A673 (cell line): Measurements from ENCODE around the gene SFXN5. TPM values are rescaled to one million over a fixed set of nuclear protein-coding genes. Genes with fewer than 3 reads are reported as not detected.
"Not testable (repeated sequence)": the region's sequence is repeated elsewhere in the genome, so short reads cannot be mapped to it uniquely, and the experiment has no call there.

Experiments
- BruUV-seq: library from RNA; stranded (reverse); fragments of 400-500 nt; replicated peaks from 2 replicates; lab custom pipeline; 2021; lab: Mats Ljungman, UMichigan
- CTCF ChIA-PET: fragments of 300-600 bp; sonication (Branson Sonifier 250); formaldehyde crosslinking; loops from one replicate; lab custom pipeline; 2022; ENCODE audit warnings: antibody characterized with exemption; lab: Charles Lee
- POLR2A ChIA-PET: fragments of 300-600 bp; sonication (Branson Sonifier 250); formaldehyde crosslinking; loops from one replicate; lab custom pipeline; 2022; ENCODE audit warnings: antibody characterized with exemption; ENCODE audit not compliant: low non-redundant PET; lab: Charles Lee
- DNase-seq: peaks from one replicate; pipeline ENCODE4 v3.0.0-alpha.2; 2015; ENCODE audit warnings: low spot score
- H3K27ac ChIP-seq: fragments of 200-600 bp; sonication (generic); 2 replicates; pipeline ENCODE4 v1.5.1; 2016; ENCODE audit warnings: mixed run types, low read depth, mild to moderate bottlenecking, mixed read lengths, antibody characterized with exemption, low read length; ENCODE audit not compliant: poor library complexity, severe bottlenecking
- H3K27me3 ChIP-seq: fragments of 200-600 bp; sonication (generic); replicated peaks from 2 replicates; pipeline ENCODE4 v1.6.1; 2017; ENCODE audit warnings: mixed run types, low read depth, mild to moderate bottlenecking, mixed read lengths, antibody characterized with exemption, low read length; ENCODE audit not compliant: insufficient read depth, poor library complexity
- H3K36me3 ChIP-seq: fragments of 200-600 bp; sonication (generic); 2 replicates; pipeline ENCODE4 v1.6.1; 2016; ENCODE audit warnings: mixed run types, mild to moderate bottlenecking, mixed read lengths, antibody characterized with exemption, low read length; ENCODE audit not compliant: insufficient read depth, poor library complexity, severe bottlenecking
- H3K4me1 ChIP-seq: fragments of 200-600 bp; sonication (generic); 2 replicates; pipeline ENCODE4 v1.6.1; 2017; ENCODE audit warnings: mixed run types, mild to moderate bottlenecking, mixed read lengths, antibody characterized with exemption, low read length; ENCODE audit not compliant: insufficient read depth, poor library complexity, severe bottlenecking
- H3K4me3 ChIP-seq: fragments of 200-600 bp; sonication (generic); 2 replicates; pipeline ENCODE4 v1.5.1; 2016; ENCODE audit warnings: low read depth, mixed run types, mild to moderate bottlenecking, mixed read lengths, low read length; ENCODE audit not compliant: poor library complexity, severe bottlenecking
- H3K9me3 ChIP-seq: fragments of 200-600 bp; sonication (generic); 2 replicates; pipeline ENCODE4 v1.6.1; 2016; ENCODE audit warnings: mixed run types, low read depth, mild to moderate bottlenecking, mixed read lengths, antibody characterized with exemption, low read length; ENCODE audit not compliant: poor library complexity, severe bottlenecking
- EZH2 ChIP-seq: fragments of 200-600 bp; sonication (generic); IDR thresholded peaks from 2 replicates; pipeline ENCODE4 v1.6.1; 2017; ENCODE audit warnings: borderline replicate concordance, low read depth, mild to moderate bottlenecking, mixed read lengths, antibody characterized with exemption, low read length; ENCODE audit not compliant: poor library complexity, severe bottlenecking
- intact Hi-C: fragments of 100-400 bp; cut with micrococcal nuclease; formaldehyde crosslinking; loops from one replicate; pipeline ENCODE4 v1.10.0; 2022; ENCODE audit not compliant: unreplicated experiment
- total RNA-seq: library from RNA; stranded (reverse); gene quantifications from 2 replicates; pipeline ENCODE4 v1.2.3, GENCODE V29; 2021
- TF ChIP-seq, protein P1 (sequence below): fragments of 300-800, 200-600 bp; sonication (generic); conservative IDR thresholded peaks from 2 replicates; pipeline ENCODE4 v1.5.1; 2017; ENCODE audit warnings: low read depth, mild to moderate bottlenecking, antibody characterized with exemption, low read length, moderate library complexity, mixed read lengths

The SFXN5 gene
- total RNA-seq, 1 experiment from 2014 or later: 23.1 TPM

- Histone ChIP-seq H3K4me1 (peaks cover 5% of the 10 kb centered on the region), H3K4me3 (no peak overlapping the region), H3K9me3 (no peaks in the 10 kb centered on the region), H3K27ac (no peak overlapping the region), H3K36me3 (no peaks in the 10 kb centered on the region), H3K27me3 (peaks cover 99% of the 10 kb centered on the region)
- DNase-seq: no peak
- CTCF ChIA-PET: interaction anchor here (0.6 kb wide), 1 partner anchor 266 kb away, joined by 3 read pairs; no protein-coding TSS in a partner anchor
- POLR2A ChIA-PET: no interaction called here
- no TSS peak for BruUV-seq
- TF ChIP-seq, protein P1, sequence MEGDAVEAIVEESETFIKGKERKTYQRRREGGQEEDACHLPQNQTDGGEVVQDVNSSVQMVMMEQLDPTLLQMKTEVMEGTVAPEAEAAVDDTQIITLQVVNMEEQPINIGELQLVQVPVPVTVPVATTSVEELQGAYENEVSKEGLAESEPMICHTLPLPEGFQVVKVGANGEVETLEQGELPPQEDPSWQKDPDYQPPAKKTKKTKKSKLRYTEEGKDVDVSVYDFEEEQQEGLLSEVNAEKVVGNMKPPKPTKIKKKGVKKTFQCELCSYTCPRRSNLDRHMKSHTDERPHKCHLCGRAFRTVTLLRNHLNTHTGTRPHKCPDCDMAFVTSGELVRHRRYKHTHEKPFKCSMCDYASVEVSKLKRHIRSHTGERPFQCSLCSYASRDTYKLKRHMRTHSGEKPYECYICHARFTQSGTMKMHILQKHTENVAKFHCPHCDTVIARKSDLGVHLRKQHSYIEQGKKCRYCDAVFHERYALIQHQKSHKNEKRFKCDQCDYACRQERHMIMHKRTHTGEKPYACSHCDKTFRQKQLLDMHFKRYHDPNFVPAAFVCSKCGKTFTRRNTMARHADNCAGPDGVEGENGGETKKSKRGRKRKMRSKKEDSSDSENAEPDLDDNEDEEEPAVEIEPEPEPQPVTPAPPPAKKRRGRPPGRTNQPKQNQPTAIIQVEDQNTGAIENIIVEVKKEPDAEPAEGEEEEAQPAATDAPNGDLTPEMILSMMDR: no peak
- no peak for TF ChIP-seq EZH2
- intact Hi-C loops: no loop called here
Observed at GRCh38 chr2:72911256-72911655, 160.3 kb downstream of the SFXN5 start.

DNA sequence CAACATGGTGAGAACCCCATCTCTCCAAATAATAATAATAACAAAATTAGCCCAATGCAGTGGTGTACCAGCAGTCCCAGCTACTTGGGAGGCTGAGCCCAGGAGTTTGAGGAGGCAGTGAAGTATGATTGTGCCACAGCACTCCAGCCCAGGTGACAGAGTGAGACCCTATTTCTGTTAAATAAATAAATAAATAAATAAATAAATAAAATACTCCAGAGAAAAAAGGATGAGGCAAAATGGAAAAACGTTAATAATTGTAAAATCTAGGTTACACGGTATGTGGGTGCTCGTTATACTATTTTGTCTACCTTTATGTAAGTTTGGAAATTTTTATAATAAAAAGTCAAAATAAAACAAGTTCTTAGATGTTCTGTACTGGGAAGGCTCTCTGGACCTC is 162.8 kb downstream of the SFXN5 start:
- no peak for DNase-seq
- POLR2A ChIA-PET: no interaction called here
- Histone ChIP-seq H3K4me3 (no peak overlapping the region), H3K27ac (no peak overlapping the region), H3K27me3 (peaks cover 100% of the 10 kb centered on the region), H3K4me1 (no peaks in the 10 kb centered on the region), H3K9me3 (no peaks in the 10 kb centered on the region), H3K36me3 (no peaks in the 10 kb centered on the region)
- TF ChIP-seq, protein P1: no peak
- CTCF ChIA-PET: no interaction called here
- BruUV-seq: no TSS peak
- intact Hi-C loops: no loop called here

DNA sequence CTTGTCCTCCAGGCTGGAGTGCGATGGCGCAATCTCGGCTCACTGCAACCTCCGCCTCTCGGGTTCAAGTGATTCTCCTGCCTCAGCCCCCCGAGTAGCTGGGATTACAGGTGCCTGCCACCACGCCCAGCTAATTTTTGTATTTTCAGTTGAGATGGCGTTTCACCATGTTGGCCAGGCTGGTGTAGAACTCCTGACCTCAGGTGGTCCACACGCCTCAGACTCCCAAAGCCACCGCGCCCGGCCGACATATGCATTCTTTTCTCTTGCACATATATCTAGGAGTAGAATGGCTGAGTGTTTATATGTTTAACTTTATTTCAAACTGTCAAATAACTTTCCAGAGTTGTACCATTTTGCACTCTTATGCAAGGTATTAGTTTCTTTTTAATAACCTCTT is 164.1 kb downstream of the SFXN5 start:
- H3K27ac ChIP-seq, POLR2A ChIA-PET, intact Hi-C loops, H3K9me3 ChIP-seq, H3K4me3 ChIP-seq, BruUV-seq, CTCF ChIA-PET, DNase-seq, H3K36me3 ChIP-seq, H3K4me1 ChIP-seq: not testable (repeated sequence)
- H3K27me3 ChIP-seq: peaks cover 100% of the 10 kb centered on the region

GRCh38 chr2:72901426-72901825 is 170.1 kb downstream of the SFXN5 start:
- TF ChIP-seq, protein P1: no peak
- no peak for TF ChIP-seq EZH2
- Histone ChIP-seq H3K9me3 (no peaks in the 10 kb centered on the region), H3K4me3 (no peak overlapping the region), H3K4me1 (no peaks in the 10 kb centered on the region), H3K27ac (no peak overlapping the region), H3K27me3 (peaks cover 64% of the 10 kb centered on the region), H3K36me3 (no peaks in the 10 kb centered on the region)
- ChIA-PET CTCF (no interaction called here), POLR2A (no interaction called here)
- intact Hi-C loops: no loop called here
- BruUV-seq: no TSS peak
- DNase-seq: no peak
